ENCODE measurements around the gene DEPDC1B. TPM values are rescaled to one million over a fixed set of nuclear protein-coding genes. Genes with fewer than 3 reads are reported as not detected.

Gene DEPDC1B
- total and polyA plus RNA-seq, 2 of the 8 experiments (the other 6 are each of a cell fraction or from before 2014, with no cell fraction given): 30.8 to 67.4 TPM

DNA sequence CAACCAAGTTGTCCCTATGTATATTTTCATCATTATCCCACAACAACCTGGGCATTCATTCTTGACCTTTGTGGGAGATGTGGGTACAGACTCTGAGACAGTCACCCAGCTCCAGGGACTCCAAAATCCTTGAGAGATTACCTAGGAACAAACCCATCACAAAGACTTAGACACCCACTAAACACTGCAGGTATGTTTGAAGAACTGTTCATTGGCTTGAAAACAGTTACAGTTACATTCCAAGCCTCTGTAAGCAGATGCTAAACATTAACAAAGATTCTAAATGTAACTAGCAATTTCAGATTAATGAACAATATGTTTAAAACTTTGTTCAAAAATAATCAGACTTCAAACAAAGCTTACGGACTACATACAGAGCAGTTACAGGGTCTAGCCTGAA is 24.7 kb downstream of the DEPDC1B start (continued):
- TF ChIP-seq TEAD4 (IDR thresholded peaks at IDR 0.05; ENCODE audit: low read depth, low read length) (no peak), KDM4A (IDR thresholded peaks at IDR 0.05; ENCODE audit: low read depth, low read length, severe bottlenecking) (no peak), EP300 (IDR thresholded peaks at IDR 0.05; ENCODE audit: borderline replicate concordance in 1 of 2, low read depth in 2 of 2, low read length in 2 of 2) (no peak), HDAC2 (IDR thresholded peaks at IDR 0.05; ENCODE audit: borderline replicate concordance in 1 of 2, low read depth in 2 of 2, low read length in 2 of 2) (no peak), RNF2 (IDR thresholded peaks at IDR 0.05; ENCODE audit: borderline replicate concordance, low read depth, low read length, missing control alignments, poor library complexity, severe bottlenecking) (no peak), CEBPB (IDR thresholded peaks at IDR 0.05; ENCODE audit: low read depth, low read length) (no peak)
- TF ChIP-seq, protein P1, sequence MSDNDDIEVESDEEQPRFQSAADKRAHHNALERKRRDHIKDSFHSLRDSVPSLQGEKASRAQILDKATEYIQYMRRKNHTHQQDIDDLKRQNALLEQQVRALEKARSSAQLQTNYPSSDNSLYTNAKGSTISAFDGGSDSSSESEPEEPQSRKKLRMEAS (IDR thresholded peaks at IDR 0.05): no peak

Data from H1 (cell line).